NCI-H187 (cell line): ENCODE data around the gene CDC20.

ENCODE experiments used
- DNase-seq, 2 experiments: peaks; one replicate each; lab custom pipeline; 2025; lab: John Stamatoyannopoulos, UW

Gene CDC20

GRCh38 chr1:43358746-43359693 lies at the start of gene CDC20:
TSS of gene CDC20 (plus strand) at chr1:43358981. CDS start at chr1:43359216, 235 bp downstream.
- peak; percentile 93 to 98 for DNase-seq

- no peak for DNase-seq
Observed at GRCh38 chr1:43309405-43310025, 49.3 kb upstream of the CDC20 start.

- DNase-seq = no peak
Observed at GRCh38 chr1:43311521-43311920, 47.3 kb upstream of the CDC20 start.

GRCh38 chr1:43312212-43312623 lies 46.6 kb upstream of the CDC20 start:
- no peak for DNase-seq

GRCh38 chr1:43312663-43313515 lies 45.9 kb upstream of the CDC20 start:
- no peak for DNase-seq

- no peak for DNase-seq
Observed at GRCh38 chr1:43313771-43314170, 45.0 kb upstream of the CDC20 start.

- no peak for DNase-seq
Observed at GRCh38 chr1:43314233-43314632, 44.5 kb upstream of the CDC20 start.

- DNase-seq = no peak
Observed at GRCh38 chr1:43315481-43315880, 43.3 kb upstream of the CDC20 start.

- DNase-seq = no peak
Observed at GRCh38 chr1:43315963-43316737, 42.6 kb upstream of the CDC20 start.

GRCh38 chr1:43316738-43317520 lies 41.9 kb upstream of the CDC20 start:
- DNase-seq = no peak

- no peak for DNase-seq
Observed at GRCh38 chr1:43317817-43318471, 40.8 kb upstream of the CDC20 start.

GRCh38 chr1:43318831-43319230 lies 40.0 kb upstream of the CDC20 start:
- DNase-seq = no peak

GRCh38 chr1:43319288-43319687 lies 39.5 kb upstream of the CDC20 start:
- DNase-seq = no peak

- DNase-seq = no peak
Observed at GRCh38 chr1:43319766-43320165, 39.0 kb upstream of the CDC20 start.

GRCh38 chr1:43321331-43321891 lies 37.4 kb upstream of the CDC20 start:
- DNase-seq = no peak

GRCh38 chr1:43322506-43322905 lies 36.3 kb upstream of the CDC20 start:
- DNase-seq = no peak

GRCh38 chr1:43324810-43325209 lies 34.0 kb upstream of the CDC20 start:
- DNase-seq = no peak

GRCh38 chr1:43325381-43325780 lies 33.4 kb upstream of the CDC20 start:
- DNase-seq = no peak

- no peak for DNase-seq
Observed at GRCh38 chr1:43327549-43328292, 31.1 kb upstream of the CDC20 start.
